ENCODE data around the gene MARCHF11.

Gene MARCHF11

DNA sequence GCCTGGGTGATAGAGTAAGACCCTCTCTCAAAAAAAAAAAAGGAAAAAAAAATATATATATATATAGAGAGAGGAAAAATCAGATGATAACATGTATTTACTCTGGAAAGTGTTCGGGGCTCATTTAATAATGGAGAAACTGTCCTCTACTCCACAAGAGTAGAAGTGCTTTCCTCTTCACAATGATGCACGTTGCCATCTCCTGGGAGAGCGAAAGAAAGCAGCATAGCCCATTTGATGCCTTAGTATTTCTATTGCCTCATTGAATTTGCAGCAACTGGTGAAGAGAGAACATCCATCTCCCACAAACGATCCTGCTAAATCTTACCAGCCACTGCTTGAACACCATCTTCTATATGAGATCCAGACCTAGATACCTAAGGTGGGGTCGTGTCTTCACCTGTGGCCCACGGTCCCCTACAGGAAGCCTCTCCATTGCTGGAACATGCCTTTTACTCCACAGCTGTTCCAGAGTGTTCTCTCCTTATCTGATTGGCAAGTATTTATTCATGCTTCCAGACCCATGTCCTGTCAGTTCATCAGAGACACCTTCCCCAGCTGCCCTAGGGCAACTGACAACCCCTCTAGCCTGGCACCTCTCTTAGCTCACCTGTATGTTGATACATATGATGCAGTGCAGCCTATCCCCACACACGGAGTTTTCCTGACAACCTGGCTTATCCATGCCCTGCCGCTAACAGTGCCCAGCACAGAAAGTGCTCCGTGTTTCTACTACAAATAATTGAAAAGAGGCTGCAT lies 115.3 kb downstream of the MARCHF11 start:
- no peak overlapping the region for H3K27ac ChIP-seq (ENCODE audit: low read depth in 2 of 2, low read length in 2 of 2)
- H3K36me3 ChIP-seq (ENCODE audit: control insufficient read depth in 2 of 2, insufficient read depth in 2 of 2, low read length in 2 of 2), result no peaks in the 10 kb centered on the region
- H3K9ac ChIP-seq (ENCODE audit: low read depth in 1 of 2, low read length in 2 of 2), result no peak overlapping the region
- H3K27me3 ChIP-seq (ENCODE audit: control insufficient read depth in 2 of 2, insufficient read depth in 2 of 2, low read length in 2 of 2), result no peaks in the 10 kb centered on the region
- no peaks in the 10 kb centered on the region for H3K9me3 ChIP-seq (ENCODE audit: control insufficient read depth in 2 of 2, low read length in 2 of 2)
- H3K4me1 ChIP-seq (ENCODE audit: control insufficient read depth in 2 of 2, insufficient read depth in 2 of 2, low read length in 2 of 2), result no peaks in the 10 kb centered on the region
- no peak overlapping the region for H3K4me3 ChIP-seq (ENCODE audit: low read length in 2 of 2)

DNA sequence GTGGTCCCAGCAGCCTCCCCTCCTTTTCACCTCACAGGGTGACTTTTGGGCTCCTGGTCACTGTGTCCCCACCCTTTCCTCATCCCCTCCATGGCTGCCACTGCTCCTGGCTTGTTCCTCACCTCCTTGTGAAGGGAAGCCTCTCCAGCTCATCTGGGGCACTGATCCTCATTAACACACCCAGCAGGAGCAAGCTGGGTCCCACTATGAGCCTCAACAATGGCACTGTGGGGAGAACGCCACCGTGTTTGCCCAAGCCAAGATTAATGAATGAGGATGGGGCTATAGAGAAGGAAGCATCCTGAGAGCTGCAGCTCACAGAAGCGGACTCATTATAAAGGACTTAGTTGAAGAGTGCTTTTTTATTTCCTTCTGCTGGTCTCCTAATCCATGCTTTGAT lies 118.4 kb downstream of the MARCHF11 start:
- Histone ChIP-seq H3K4me1 (ENCODE audit: control insufficient read depth in 2 of 2, insufficient read depth in 2 of 2, low read length in 2 of 2) (no peaks in the 10 kb centered on the region), H3K27ac (ENCODE audit: low read depth in 2 of 2, low read length in 2 of 2) (no peak overlapping the region), H3K9me3 (ENCODE audit: control insufficient read depth in 2 of 2, low read length in 2 of 2) (no peaks in the 10 kb centered on the region), H3K9ac (ENCODE audit: low read depth in 1 of 2, low read length in 2 of 2) (no peak overlapping the region), H3K4me3 (ENCODE audit: low read length in 2 of 2) (no peak overlapping the region), H3K36me3 (ENCODE audit: control insufficient read depth in 2 of 2, insufficient read depth in 2 of 2, low read length in 2 of 2) (no peaks in the 10 kb centered on the region), H3K27me3 (ENCODE audit: control insufficient read depth in 2 of 2, insufficient read depth in 2 of 2, low read length in 2 of 2) (no peaks in the 10 kb centered on the region)

DNA sequence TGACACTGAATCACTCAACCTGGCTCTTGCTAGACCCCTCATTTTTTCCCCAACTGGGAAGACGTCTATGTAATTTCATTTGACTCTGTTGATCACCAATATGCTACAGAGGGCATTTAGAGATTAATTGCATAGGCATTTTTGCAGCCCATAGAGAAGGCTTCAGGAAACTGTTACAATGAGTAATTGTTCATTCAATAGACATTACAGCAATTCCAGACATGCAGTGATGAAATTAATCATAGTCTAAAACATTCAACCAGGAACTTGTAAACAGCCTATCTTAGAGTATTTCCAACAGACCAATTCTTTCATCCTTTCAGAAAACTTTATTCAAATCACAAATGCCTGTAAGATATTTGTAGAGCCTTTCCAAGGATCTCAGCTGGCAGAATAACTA lies 122.3 kb downstream of the MARCHF11 start:
- no peaks in the 10 kb centered on the region for H3K4me1 ChIP-seq (ENCODE audit: control insufficient read depth in 2 of 2, insufficient read depth in 2 of 2, low read length in 2 of 2)
- H3K27ac ChIP-seq (ENCODE audit: low read depth in 2 of 2, low read length in 2 of 2), result no peak overlapping the region
- no peak overlapping the region for H3K4me3 ChIP-seq (ENCODE audit: low read length in 2 of 2)
- H3K27me3 ChIP-seq (ENCODE audit: control insufficient read depth in 2 of 2, insufficient read depth in 2 of 2, low read length in 2 of 2), result no peaks in the 10 kb centered on the region
- no peak overlapping the region for H3K9ac ChIP-seq (ENCODE audit: low read depth in 1 of 2, low read length in 2 of 2)
- no peaks in the 10 kb centered on the region for H3K9me3 ChIP-seq (ENCODE audit: control insufficient read depth in 2 of 2, low read length in 2 of 2)
- no peaks in the 10 kb centered on the region for H3K36me3 ChIP-seq (ENCODE audit: control insufficient read depth in 2 of 2, insufficient read depth in 2 of 2, low read length in 2 of 2)

DNA sequence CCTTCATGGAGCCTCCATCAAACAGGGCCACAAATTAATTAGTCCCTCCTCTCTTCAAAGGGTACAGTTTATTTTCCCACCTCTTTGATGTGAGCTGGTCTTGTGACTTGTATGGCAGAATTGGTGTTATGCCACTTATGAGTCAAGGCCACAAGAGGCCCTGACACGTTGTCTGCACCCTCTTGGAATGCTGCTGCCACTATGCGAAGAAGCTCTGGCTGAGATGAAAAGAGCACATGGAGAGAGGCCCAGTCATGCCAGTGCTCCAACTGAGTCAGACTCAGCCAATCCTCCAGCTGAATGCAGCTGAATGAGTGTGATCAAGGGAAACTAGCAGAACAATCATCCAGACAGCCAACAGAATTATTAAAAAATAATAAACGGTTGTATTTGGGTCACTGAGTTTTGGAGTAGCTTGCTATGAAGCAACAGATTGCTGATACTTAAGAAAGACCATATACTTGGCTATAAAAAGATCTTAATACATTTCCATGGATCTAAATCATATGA lies 128.3 kb downstream of the MARCHF11 start:
- H3K9ac ChIP-seq (ENCODE audit: low read depth in 1 of 2, low read length in 2 of 2), result no peak overlapping the region
- H3K9me3 ChIP-seq (ENCODE audit: control insufficient read depth in 2 of 2, low read length in 2 of 2), result no peaks in the 10 kb centered on the region
- no peak overlapping the region for H3K27ac ChIP-seq (ENCODE audit: low read depth in 2 of 2, low read length in 2 of 2)
- no peaks in the 10 kb centered on the region for H3K36me3 ChIP-seq (ENCODE audit: control insufficient read depth in 2 of 2, insufficient read depth in 2 of 2, low read length in 2 of 2)
- H3K27me3 ChIP-seq (ENCODE audit: control insufficient read depth in 2 of 2, insufficient read depth in 2 of 2, low read length in 2 of 2), result no peaks in the 10 kb centered on the region
- no peak overlapping the region for H3K4me3 ChIP-seq (ENCODE audit: low read length in 2 of 2)
- H3K4me1 ChIP-seq (ENCODE audit: control insufficient read depth in 2 of 2, insufficient read depth in 2 of 2, low read length in 2 of 2), result no peaks in the 10 kb centered on the region

DNA sequence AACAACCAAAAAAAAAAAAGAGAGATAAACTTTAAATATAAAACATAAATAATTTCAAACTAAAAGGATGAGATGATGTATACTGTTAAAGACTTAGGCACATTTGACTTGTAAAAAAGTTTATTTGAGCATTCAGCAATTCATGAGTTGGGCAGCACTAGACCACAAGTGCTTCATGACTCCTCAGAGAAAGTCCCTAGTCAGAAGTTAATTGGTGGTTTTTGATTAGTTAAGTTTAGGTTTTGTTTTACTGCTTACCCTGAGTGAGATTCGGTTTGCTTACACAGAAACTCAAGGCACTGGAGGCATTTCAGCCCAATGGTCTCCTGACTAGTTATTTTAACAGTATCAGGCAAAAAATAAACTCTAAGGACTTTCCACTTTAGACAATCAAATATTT lies 129.2 kb downstream of the MARCHF11 start:
- Histone ChIP-seq H3K4me1 (ENCODE audit: control insufficient read depth in 2 of 2, insufficient read depth in 2 of 2, low read length in 2 of 2) (no peaks in the 10 kb centered on the region), H3K9me3 (ENCODE audit: control insufficient read depth in 2 of 2, low read length in 2 of 2) (no peaks in the 10 kb centered on the region), H3K4me3 (ENCODE audit: low read length in 2 of 2) (no peak overlapping the region), H3K27ac (ENCODE audit: low read depth in 2 of 2, low read length in 2 of 2) (no peak overlapping the region), H3K9ac (ENCODE audit: low read depth in 1 of 2, low read length in 2 of 2) (no peak overlapping the region), H3K27me3 (ENCODE audit: control insufficient read depth in 2 of 2, insufficient read depth in 2 of 2, low read length in 2 of 2) (no peaks in the 10 kb centered on the region), H3K36me3 (ENCODE audit: control insufficient read depth in 2 of 2, insufficient read depth in 2 of 2, low read length in 2 of 2) (no peaks in the 10 kb centered on the region)

DNA sequence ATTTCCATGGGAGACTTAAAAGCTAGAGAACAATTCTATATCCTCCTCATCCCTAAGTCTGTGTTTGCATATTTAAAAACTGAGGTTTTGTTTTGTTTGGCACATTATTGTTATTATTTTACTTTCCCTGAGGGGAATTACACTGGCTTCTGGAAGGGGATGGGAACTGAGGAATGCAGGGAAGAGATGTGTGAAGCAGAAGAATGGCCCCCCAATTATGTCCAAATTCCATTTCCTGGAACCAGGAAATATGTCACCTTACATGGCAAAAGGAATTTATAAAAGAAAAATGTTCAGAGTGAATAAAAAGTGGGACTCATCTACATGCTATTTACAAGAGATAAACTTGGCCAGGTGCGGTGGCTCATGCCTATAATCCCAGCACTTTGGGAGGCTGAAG lies 129.8 kb downstream of the MARCHF11 start:
- Histone ChIP-seq H3K36me3 (ENCODE audit: control insufficient read depth in 2 of 2, insufficient read depth in 2 of 2, low read length in 2 of 2) (no peaks in the 10 kb centered on the region), H3K4me3 (ENCODE audit: low read length in 2 of 2) (no peak overlapping the region), H3K27me3 (ENCODE audit: control insufficient read depth in 2 of 2, insufficient read depth in 2 of 2, low read length in 2 of 2) (no peaks in the 10 kb centered on the region), H3K4me1 (ENCODE audit: control insufficient read depth in 2 of 2, insufficient read depth in 2 of 2, low read length in 2 of 2) (no peaks in the 10 kb centered on the region), H3K27ac (ENCODE audit: low read depth in 2 of 2, low read length in 2 of 2) (no peak overlapping the region), H3K9me3 (ENCODE audit: control insufficient read depth in 2 of 2, low read length in 2 of 2) (no peaks in the 10 kb centered on the region), H3K9ac (ENCODE audit: low read depth in 1 of 2, low read length in 2 of 2) (no peak overlapping the region)

DNA sequence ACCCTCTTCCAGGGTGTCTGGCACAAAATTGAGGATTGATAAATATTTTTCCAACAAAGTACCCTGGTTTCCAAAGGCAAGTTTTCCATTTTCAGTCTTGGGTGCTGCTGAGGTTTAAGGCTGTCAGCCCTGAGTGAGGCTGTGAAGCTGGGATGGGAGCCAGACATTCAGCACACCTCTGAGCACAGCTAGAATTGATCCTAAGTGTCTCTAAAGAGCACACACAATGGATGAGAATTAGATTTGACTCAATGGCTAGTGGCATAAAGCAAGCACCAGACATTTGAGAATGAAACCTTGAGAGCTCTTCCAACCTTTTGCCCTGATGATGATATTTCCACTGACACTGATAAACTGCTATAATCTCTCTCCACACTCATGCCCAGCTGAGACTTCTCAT lies 131.5 kb downstream of the MARCHF11 start:
- H3K4me3 ChIP-seq (ENCODE audit: low read length in 2 of 2), result no peak overlapping the region
- H3K9me3 ChIP-seq (ENCODE audit: control insufficient read depth in 2 of 2, low read length in 2 of 2), result no peaks in the 10 kb centered on the region
- no peaks in the 10 kb centered on the region for H3K36me3 ChIP-seq (ENCODE audit: control insufficient read depth in 2 of 2, insufficient read depth in 2 of 2, low read length in 2 of 2)
- H3K4me1 ChIP-seq (ENCODE audit: control insufficient read depth in 2 of 2, insufficient read depth in 2 of 2, low read length in 2 of 2), result no peaks in the 10 kb centered on the region
- H3K27ac ChIP-seq (ENCODE audit: low read depth in 2 of 2, low read length in 2 of 2), result no peak overlapping the region
- H3K9ac ChIP-seq (ENCODE audit: low read depth in 1 of 2, low read length in 2 of 2), result no peak overlapping the region
- H3K27me3 ChIP-seq (ENCODE audit: control insufficient read depth in 2 of 2, insufficient read depth in 2 of 2, low read length in 2 of 2), result no peaks in the 10 kb centered on the region

DNA sequence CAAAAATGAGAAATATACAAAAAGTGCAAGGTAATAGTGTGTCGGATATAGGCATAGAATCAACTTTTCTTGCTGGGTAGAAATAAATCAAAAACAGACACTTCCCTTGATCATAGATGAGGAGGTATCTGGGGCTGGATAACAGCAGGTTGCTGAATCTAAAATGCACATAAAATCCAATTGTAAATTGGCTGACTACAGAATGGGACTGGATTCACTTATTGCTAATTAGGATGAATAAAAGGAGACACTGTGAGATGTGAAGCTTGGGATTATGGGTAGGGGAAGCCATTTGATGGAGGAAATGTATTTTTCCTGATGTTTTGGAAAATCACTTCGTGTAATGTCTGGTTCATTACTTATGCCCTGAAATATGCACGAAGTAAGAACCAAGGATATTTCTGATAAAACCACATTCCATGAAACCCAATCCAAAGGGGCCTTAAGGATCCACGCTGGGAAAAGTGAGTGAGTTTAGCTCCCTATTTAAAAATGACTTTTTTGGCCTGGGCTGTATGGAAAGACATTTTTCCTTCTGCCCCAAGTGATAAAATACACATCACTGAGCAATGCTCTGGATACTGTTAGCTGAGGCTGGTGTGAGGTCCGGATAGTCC lies 136.1 kb downstream of the MARCHF11 start:
- no peak overlapping the region for H3K27ac ChIP-seq (ENCODE audit: low read depth in 2 of 2, low read length in 2 of 2)
- no peak overlapping the region for H3K9ac ChIP-seq (ENCODE audit: low read depth in 1 of 2, low read length in 2 of 2)
- H3K4me1 ChIP-seq (ENCODE audit: control insufficient read depth in 2 of 2, insufficient read depth in 2 of 2, low read length in 2 of 2), result no peaks in the 10 kb centered on the region
- no peak overlapping the region for H3K4me3 ChIP-seq (ENCODE audit: low read length in 2 of 2)
- H3K27me3 ChIP-seq (ENCODE audit: control insufficient read depth in 2 of 2, insufficient read depth in 2 of 2, low read length in 2 of 2), result no peaks in the 10 kb centered on the region
- H3K36me3 ChIP-seq (ENCODE audit: control insufficient read depth in 2 of 2, insufficient read depth in 2 of 2, low read length in 2 of 2), result no peaks in the 10 kb centered on the region
- H3K9me3 ChIP-seq (ENCODE audit: control insufficient read depth in 2 of 2, low read length in 2 of 2), result no peaks in the 10 kb centered on the region

DNA sequence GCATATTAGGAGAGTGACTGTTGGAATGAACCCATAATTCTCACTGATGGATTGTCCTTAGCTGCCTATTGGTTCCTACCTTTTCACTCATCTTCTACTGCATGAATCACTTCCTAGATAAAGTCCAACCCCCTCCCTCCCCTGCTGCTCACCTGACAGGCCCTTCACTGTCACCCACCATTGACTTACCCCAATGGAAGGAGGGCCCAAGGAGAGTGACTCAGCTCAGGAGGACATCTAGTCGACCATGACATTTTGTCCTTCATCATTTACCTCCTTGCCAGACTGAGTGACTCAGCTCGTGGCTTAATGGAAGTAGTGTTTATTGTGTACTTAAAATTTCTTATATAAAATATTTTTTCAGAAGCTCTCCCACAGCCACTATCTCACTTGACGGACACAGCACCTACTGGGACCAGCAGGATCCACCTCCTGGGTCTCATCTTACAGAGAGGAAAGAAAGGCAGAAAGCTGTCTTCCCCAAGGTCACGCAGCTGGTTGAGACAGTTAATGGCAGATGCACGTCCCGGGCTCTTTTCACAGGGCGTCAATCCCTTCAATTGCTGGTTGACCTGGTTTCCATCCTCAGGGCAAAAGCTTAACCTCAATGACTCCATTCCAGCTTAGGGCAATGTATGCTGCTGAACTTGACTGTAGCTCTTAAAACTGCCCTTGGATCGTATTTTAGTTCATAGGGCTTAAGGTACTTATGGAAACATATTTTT lies 142.3 kb downstream of the MARCHF11 start:
- Histone ChIP-seq H3K4me1 (ENCODE audit: control insufficient read depth in 2 of 2, insufficient read depth in 2 of 2, low read length in 2 of 2) (no peaks in the 10 kb centered on the region), H3K4me3 (ENCODE audit: low read length in 2 of 2) (no peak overlapping the region), H3K27ac (ENCODE audit: low read depth in 2 of 2, low read length in 2 of 2) (no peak overlapping the region), H3K36me3 (ENCODE audit: control insufficient read depth in 2 of 2, insufficient read depth in 2 of 2, low read length in 2 of 2) (no peaks in the 10 kb centered on the region), H3K9me3 (ENCODE audit: control insufficient read depth in 2 of 2, low read length in 2 of 2) (no peaks in the 10 kb centered on the region), H3K27me3 (ENCODE audit: control insufficient read depth in 2 of 2, insufficient read depth in 2 of 2, low read length in 2 of 2) (no peaks in the 10 kb centered on the region), H3K9ac (ENCODE audit: low read depth in 1 of 2, low read length in 2 of 2) (no peak overlapping the region)

DNA sequence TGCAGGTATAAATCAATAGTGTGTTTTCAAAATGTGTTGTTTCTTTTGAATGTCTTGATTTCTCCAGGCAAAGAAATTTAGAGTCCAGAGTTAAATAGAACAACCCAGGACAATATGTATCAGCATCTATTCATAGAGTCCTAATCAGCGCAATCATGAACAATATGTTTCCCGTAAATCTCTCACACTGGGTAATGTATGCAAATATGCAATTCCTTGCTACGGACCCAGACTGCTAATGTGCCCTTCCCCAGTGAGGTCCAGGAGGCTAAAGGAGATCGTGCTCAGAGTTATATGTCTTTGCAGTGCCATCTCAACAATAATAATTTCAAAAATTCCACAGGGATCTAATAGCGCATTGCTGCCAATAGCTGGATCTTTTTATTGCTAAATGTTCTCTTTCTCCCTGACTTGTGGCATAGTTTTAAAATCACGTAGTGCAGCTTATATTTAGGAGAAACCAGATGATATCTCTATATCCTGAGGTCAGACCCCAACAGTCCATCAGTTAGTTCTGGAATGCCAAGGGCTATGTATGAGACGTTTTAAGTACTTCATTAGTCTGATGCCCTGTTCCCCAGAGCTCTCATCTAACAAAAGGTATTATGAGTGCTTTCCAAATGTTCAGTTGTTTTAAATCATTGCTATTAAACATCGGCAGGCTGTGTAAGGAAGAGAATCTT lies 145.1 kb downstream of the MARCHF11 start:
- Histone ChIP-seq H3K9ac (ENCODE audit: low read depth in 1 of 2, low read length in 2 of 2) (no peak overlapping the region), H3K36me3 (ENCODE audit: control insufficient read depth in 2 of 2, insufficient read depth in 2 of 2, low read length in 2 of 2) (no peaks in the 10 kb centered on the region), H3K4me3 (ENCODE audit: low read length in 2 of 2) (no peak overlapping the region), H3K27me3 (ENCODE audit: control insufficient read depth in 2 of 2, insufficient read depth in 2 of 2, low read length in 2 of 2) (no peaks in the 10 kb centered on the region), H3K27ac (ENCODE audit: low read depth in 2 of 2, low read length in 2 of 2) (no peak overlapping the region), H3K4me1 (ENCODE audit: control insufficient read depth in 2 of 2, insufficient read depth in 2 of 2, low read length in 2 of 2) (no peaks in the 10 kb centered on the region), H3K9me3 (ENCODE audit: control insufficient read depth in 2 of 2, low read length in 2 of 2) (no peaks in the 10 kb centered on the region)
